HCT116 (cell line): ENCODE results near the gene EIF2B2. TPM values are rescaled to one million over a fixed set of nuclear protein-coding genes. Genes with fewer than 3 reads are reported as not detected.

Experiments used
- ATAC-seq: fragments of 200-7000 bp; cut with Tn5 transposase; 2 replicates; pipeline ENCODE4 v1.9.1; 2020; ENCODE audit warnings: mild to moderate bottlenecking, moderate library complexity
- BruUV-seq: library from RNA; stranded (reverse); fragments of 400-500 nt; replicated peaks from 2 replicates; lab custom pipeline; 2021; lab: Mats Ljungman, UMichigan
- CTCF ChIA-PET: fragments of 300-600 bp; sonication (Branson Sonifier 250); formaldehyde crosslinking; loops from one replicate; lab custom pipeline; 2021; ENCODE audit warnings: antibody characterized with exemption; lab: Charles Lee
- POLR2A ChIA-PET: fragments of 300-600, 350-600 bp; sonication (Branson Sonifier 250); formaldehyde crosslinking; loops from one replicate; lab custom pipeline; 2021; ENCODE audit warnings: antibody characterized with exemption; lab: Charles Lee
- RAD21 ChIA-PET, 2 experiments: fragments of 300-600 bp; sonication (Branson Sonifier 250); formaldehyde crosslinking; loops; one replicate each; lab custom pipeline; 2023; ENCODE audit warnings: low total read pairs in 2 of 2; ENCODE audit not compliant: uncharacterized antibody in 2 of 2, unreplicated experiment in 2 of 2, low non-redundant PET in 1 of 2; lab: Charles Lee
- DNase-seq: peaks from one replicate; pipeline ENCODE4 v3.0.0-alpha.2; 2010; ENCODE audit warnings: low read depth, low spot score
- H2AFZ ChIP-seq: fragments of 200-600 bp; shearing (Covaris generic), sonication (generic); 2 replicates; pipeline ENCODE4 v1.6.1; 2017; ENCODE audit warnings: low read depth, mixed run types, mixed read lengths, antibody characterized with exemption, low read length; ENCODE audit not compliant: poor library complexity, severe bottlenecking
- H3K27ac ChIP-seq: 2 replicates; pipeline ENCODE4 v1.5.1; 2012; ENCODE audit warnings: low read depth, low read length
- H3K27me3 ChIP-seq: fragments of 200-600 bp; sonication (generic); 2 replicates; pipeline ENCODE4 v1.6.1; 2016; ENCODE audit warnings: mixed run types, low read length, mixed read lengths; ENCODE audit not compliant: insufficient read depth
- H3K36me3 ChIP-seq, 2 experiments: fragments of 200-500 bp in 1 of 2; fragments of 200-600 bp in 1 of 2; sonication (Bioruptor generic) in 1 of 2; sonication (generic) in 1 of 2; 2 replicates each; pipeline versions ENCODE4 v1.5.1 to v1.6.1; 2014 to 2016; ENCODE audit warnings: low read length in 2 of 2, inconsistent platforms in 1 of 2, mixed read lengths in 1 of 2, mixed run types in 1 of 2; ENCODE audit not compliant: insufficient read depth in 2 of 2, control insufficient read depth in 1 of 2
- H3K4me1 ChIP-seq, 2 experiments: fragments of 200-600 bp in 1 of 2; sonication (generic) in 1 of 2; 2 replicates each; pipeline versions ENCODE4 v1.5.1 to v1.6.1; 2012 to 2017; ENCODE audit warnings: low read length in 2 of 2, inconsistent platforms in 1 of 2, mild to moderate bottlenecking in 1 of 2, mixed read lengths in 1 of 2, mixed run types in 1 of 2, moderate library complexity in 1 of 2; ENCODE audit not compliant: insufficient read depth in 2 of 2, control insufficient read depth in 1 of 2
- H3K4me2 ChIP-seq: fragments of 200-600 bp; sonication (generic); 2 replicates; pipeline ENCODE4 v1.6.1; 2017; ENCODE audit warnings: mixed run types, low read length, mixed read lengths
- H3K4me3 ChIP-seq, 2 experiments: fragments of 200-600 bp in 1 of 2; sonication (generic) in 1 of 2; replicated peaks in 1 of 2; 2 replicates each; pipeline ENCODE4 v1.5.1; 2011 to 2016; ENCODE audit warnings: low read length in 2 of 2, control low read depth in 1 of 2, low read depth in 1 of 2, mild to moderate bottlenecking in 1 of 2, mixed read lengths in 1 of 2, mixed run types in 1 of 2
- H3K79me2 ChIP-seq: fragments of 200-600 bp; sonication (generic); 2 replicates; pipeline ENCODE4 v1.6.1; 2017; ENCODE audit warnings: mild to moderate bottlenecking, mixed run types, low read length, moderate library complexity, mixed read lengths; ENCODE audit not compliant: insufficient read depth
- H3K9ac ChIP-seq: fragments of 200-600 bp; sonication (generic); 2 replicates; pipeline ENCODE4 v1.6.1; 2016; ENCODE audit warnings: low read length, mixed read lengths
- H3K9me2 ChIP-seq: fragments of 200-600 bp; sonication (generic), shearing (Covaris generic); 2 replicates; pipeline ENCODE4 v1.6.1; 2017; ENCODE audit warnings: mixed run types, mild to moderate bottlenecking, moderate library complexity; ENCODE audit not compliant: insufficient read depth
- H3K9me3 ChIP-seq, 2 experiments: fragments of 200-500 bp in 1 of 2; fragments of 200-600 bp in 1 of 2; sonication (Bioruptor generic) in 1 of 2; sonication (generic) in 1 of 2; 2 replicates each; pipeline ENCODE4 v1.6.1; 2014 to 2017; ENCODE audit warnings: low read length in 2 of 2, mixed read lengths in 2 of 2, inconsistent platforms in 1 of 2, low read depth in 1 of 2, mild to moderate bottlenecking in 1 of 2, mixed run types in 1 of 2, moderate library complexity in 1 of 2; ENCODE audit not compliant: control insufficient read depth in 1 of 2, insufficient read depth in 1 of 2
- H4K20me1 ChIP-seq: fragments of 200-600 bp; sonication (generic), shearing (Covaris generic); 2 replicates; pipeline ENCODE4 v1.6.1; 2017; ENCODE audit warnings: mixed run types, mild to moderate bottlenecking, moderate library complexity; ENCODE audit not compliant: insufficient read depth
- CBX3 ChIP-seq: IDR thresholded peaks from 2 replicates; pipeline ENCODE4 v1.6.1; 2012; ENCODE audit warnings: low read depth
- POLR2A ChIP-seq: IDR thresholded peaks from 2 replicates; pipeline ENCODE4 v1.7.0; 2011; ENCODE audit warnings: borderline replicate concordance; ENCODE audit not compliant: insufficient read depth, insufficient read length; ENCODE audit errors: extremely low read depth
- SIN3A ChIP-seq: IDR thresholded peaks from 2 replicates; pipeline ENCODE4 v1.6.1; 2012; ENCODE audit warnings: low read depth
- ZFX ChIP-seq: fragments of 450-650 bp; IDR thresholded peaks from 2 replicates; pipeline ENCODE4 v1.6.1; 2017
- intact Hi-C: fragments of 100-400 bp; cut with micrococcal nuclease; formaldehyde crosslinking; loops from 2 replicates; pipeline ENCODE4 v1.10.0; 2022
- total RNA-seq: library from RNA; stranded (reverse); gene quantifications from one replicate; pipeline ENCODE4 v1.2.1, GENCODE V29; 2021; ENCODE audit not compliant: unreplicated experiment

Gene EIF2B2
- total RNA-seq, 1 experiment from 2014 or later: 54.8 TPM

- Histone ChIP-seq H3K27me3 (no peaks in the 10 kb centered on the region), H3K4me1 (peaks cover 7 to 16% of the 10 kb centered on the region in 2 experiments), H3K27ac (peak overlapping the region; percentile 52), H2AFZ (no peak overlapping the region), H3K4me3 (peak overlapping the region; percentile 95 to 96), H3K4me2 (peak overlapping the region; percentile 91), H3K9me3 (no peaks in the 10 kb centered on the region), H3K9ac (0 out of 2 replicates have a peak overlapping the region, but pooled peaks have one; percentile 40), H3K79me2 (peaks cover 21% of the 10 kb centered on the region), H3K9me2 (no peaks in the 10 kb centered on the region), H3K36me3 (peaks cover 9 to 12% of the 10 kb centered on the region in 2 experiments; a peak in 3 of 4 replicates), H4K20me1 (no peaks in the 10 kb centered on the region)
- BruUV-seq: no TSS peak
- TF ChIP-seq POLR2A: no peak
- TF ChIP-seq CBX3: 0 out of 2 replicates have a peak, but pooled peaks have one; percentile 2
- TF ChIP-seq SIN3A: 0 out of 2 replicates have a peak, but pooled peaks have one; percentile 14
- intact Hi-C loops: no loop called here
- no peak for ATAC-seq
- no peak for DNase-seq
- RAD21 ChIA-PET: no interaction called here
- POLR2A ChIA-PET: no interaction called here
- CTCF ChIA-PET: no interaction called here
Observed at GRCh38 chr14:75001899-75002298, 822 bp upstream of the EIF2B2 start.

- Histone ChIP-seq H3K4me1 (peaks cover 7 to 16% of the 10 kb centered on the region in 2 experiments), H2AFZ (no peak overlapping the region), H4K20me1 (no peaks in the 10 kb centered on the region), H3K36me3 (peaks cover 17 to 18% of the 10 kb centered on the region in 2 experiments; a peak in 3 of 4 replicates), H3K27me3 (no peaks in the 10 kb centered on the region), H3K27ac (peak overlapping the region; percentile 49), H3K9me3 (no peaks in the 10 kb centered on the region), H3K4me2 (peak overlapping the region; percentile 91), H3K9ac (peak overlapping the region; percentile 77), H3K9me2 (no peaks in the 10 kb centered on the region), H3K79me2 (peaks cover 21% of the 10 kb centered on the region), H3K4me3 (peak overlapping the region; percentile 95 to 96)
- TSS peak; percentile 75 for BruUV-seq
- intact Hi-C loops: no loop called here
- ATAC-seq (peak; percentile 6; the same call in 1 of the 2 replicates), DNase-seq (no peak)
- ChIA-PET RAD21 (interaction anchor here in 1 of 2 experiments (0.6 kb wide), 1 partner anchor 82 kb away, joined by 3 read pairs; no protein-coding TSS in a partner anchor), CTCF (interaction anchor here (1.5 kb wide), 1 partner anchor 58 kb away, joined by 3 read pairs; no protein-coding TSS in a partner anchor), POLR2A (interaction anchor here (0.8 to 1.2 kb wide), 2 partner anchors 48 to 75 kb away, joined by 3 read pairs; partner anchors contain the start of gene PGF)
- TF ChIP-seq ZFX: peak; percentile 11; the same call in 1 of the 2 replicates
- no peak for TF ChIP-seq POLR2A
Observed at GRCh38 chr14:75003250-75004027, 718 bp downstream of the EIF2B2 start.
